ENCODE measurements around the gene DPH1.

DNA sequence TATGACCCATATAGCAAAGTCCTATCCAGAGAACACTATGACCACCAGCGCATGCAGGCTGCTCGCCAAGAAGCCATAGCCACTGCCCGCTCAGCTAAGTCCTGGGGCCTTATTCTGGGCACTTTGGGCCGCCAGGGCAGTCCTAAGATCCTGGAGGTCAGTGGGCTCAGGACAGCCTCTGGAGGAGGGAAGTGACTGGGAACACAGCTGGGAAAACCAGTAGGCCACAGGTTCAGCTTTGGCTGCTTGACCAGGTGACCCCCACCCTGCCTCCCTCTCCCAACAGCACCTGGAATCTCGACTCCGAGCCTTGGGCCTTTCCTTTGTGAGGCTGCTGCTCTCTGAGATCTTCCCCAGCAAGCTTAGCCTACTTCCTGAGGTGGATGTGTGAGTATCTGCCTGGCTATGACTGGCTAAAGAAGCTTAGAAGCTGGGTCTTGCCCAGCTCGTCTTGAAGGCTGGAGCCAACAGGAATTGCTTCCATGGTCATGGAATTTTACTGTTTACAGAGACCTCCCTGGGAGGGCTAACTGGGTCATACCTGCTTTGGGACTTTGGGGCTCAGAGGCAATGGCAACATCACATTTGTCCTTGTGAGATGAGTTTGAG lies 10.4 kb downstream of the DPH1 start:
- TF ChIP-seq, protein P1, sequence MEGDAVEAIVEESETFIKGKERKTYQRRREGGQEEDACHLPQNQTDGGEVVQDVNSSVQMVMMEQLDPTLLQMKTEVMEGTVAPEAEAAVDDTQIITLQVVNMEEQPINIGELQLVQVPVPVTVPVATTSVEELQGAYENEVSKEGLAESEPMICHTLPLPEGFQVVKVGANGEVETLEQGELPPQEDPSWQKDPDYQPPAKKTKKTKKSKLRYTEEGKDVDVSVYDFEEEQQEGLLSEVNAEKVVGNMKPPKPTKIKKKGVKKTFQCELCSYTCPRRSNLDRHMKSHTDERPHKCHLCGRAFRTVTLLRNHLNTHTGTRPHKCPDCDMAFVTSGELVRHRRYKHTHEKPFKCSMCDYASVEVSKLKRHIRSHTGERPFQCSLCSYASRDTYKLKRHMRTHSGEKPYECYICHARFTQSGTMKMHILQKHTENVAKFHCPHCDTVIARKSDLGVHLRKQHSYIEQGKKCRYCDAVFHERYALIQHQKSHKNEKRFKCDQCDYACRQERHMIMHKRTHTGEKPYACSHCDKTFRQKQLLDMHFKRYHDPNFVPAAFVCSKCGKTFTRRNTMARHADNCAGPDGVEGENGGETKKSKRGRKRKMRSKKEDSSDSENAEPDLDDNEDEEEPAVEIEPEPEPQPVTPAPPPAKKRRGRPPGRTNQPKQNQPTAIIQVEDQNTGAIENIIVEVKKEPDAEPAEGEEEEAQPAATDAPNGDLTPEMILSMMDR (conservative IDR thresholded peaks at IDR 0.05; ENCODE audit: low read depth, low read length): no peak
- TF ChIP-seq BHLHE40 (IDR thresholded peaks at IDR 0.05; ENCODE audit: low read depth, low read length) (no peak), POLR2A (IDR thresholded peaks at IDR 0.05; ENCODE audit: low read depth, low read length) (peak; percentile 65; the same call in 1 of the 2 replicates), FOS (IDR thresholded peaks at IDR 0.05; ENCODE audit: low read depth, low read length) (no peak), CEBPB (IDR thresholded peaks at IDR 0.05; ENCODE audit: low read depth, low read length) (no peak), MAZ (IDR thresholded peaks at IDR 0.05; ENCODE audit: borderline replicate concordance, low read depth, low read length) (no peak), RFX5 (IDR thresholded peaks at IDR 0.05; ENCODE audit: low read depth, low read length) (no peak), SMC3 (IDR thresholded peaks at IDR 0.05; ENCODE audit: low read depth, low read length) (no peak), MAFK (IDR thresholded peaks at IDR 0.05; ENCODE audit: low read depth, low read length) (no peak), MXI1 (IDR thresholded peaks at IDR 0.05; ENCODE audit: borderline replicate concordance, low read depth, low read length) (no peak), CHD1 (IDR thresholded peaks at IDR 0.05; ENCODE audit: low read depth, low read length) (no peak)
- TF ChIP-seq, protein P2, sequence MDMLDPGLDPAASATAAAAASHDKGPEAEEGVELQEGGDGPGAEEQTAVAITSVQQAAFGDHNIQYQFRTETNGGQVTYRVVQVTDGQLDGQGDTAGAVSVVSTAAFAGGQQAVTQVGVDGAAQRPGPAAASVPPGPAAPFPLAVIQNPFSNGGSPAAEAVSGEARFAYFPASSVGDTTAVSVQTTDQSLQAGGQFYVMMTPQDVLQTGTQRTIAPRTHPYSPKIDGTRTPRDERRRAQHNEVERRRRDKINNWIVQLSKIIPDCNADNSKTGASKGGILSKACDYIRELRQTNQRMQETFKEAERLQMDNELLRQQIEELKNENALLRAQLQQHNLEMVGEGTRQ (IDR thresholded peaks at IDR 0.05; ENCODE audit: low read depth, low read length): no peak
